HG03378 (cell line): ENCODE results near the gene IGFL4.

Experiments
- ATAC-seq: cut with Tn5 transposase; IDR thresholded peaks from one replicate; pipeline ENCODE4 v1.9.1; 2021; ENCODE audit warnings: mild to moderate bottlenecking, moderate library complexity; ENCODE audit not compliant: unreplicated experiment

The IGFL4 gene

DNA sequence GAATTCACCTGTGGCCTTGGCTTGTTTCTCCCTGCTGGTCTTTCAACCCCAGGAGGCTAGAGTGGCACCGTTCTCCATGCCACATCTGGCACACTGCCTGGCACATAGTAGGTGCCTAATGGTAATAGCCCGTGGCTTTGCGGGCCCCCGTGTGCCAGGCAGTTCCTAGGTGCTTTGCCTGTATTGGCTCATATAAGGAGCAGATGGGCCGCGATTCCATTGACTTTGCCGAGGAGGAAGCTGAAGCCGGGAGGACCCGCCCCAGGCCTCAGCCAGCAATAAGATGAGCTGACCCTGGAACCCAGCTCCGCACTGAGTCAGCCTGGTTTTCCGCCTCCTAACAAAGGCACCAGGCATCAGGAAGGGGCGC lies 18.8 kb downstream of the IGFL4 start:
- ATAC-seq = no peak

DNA sequence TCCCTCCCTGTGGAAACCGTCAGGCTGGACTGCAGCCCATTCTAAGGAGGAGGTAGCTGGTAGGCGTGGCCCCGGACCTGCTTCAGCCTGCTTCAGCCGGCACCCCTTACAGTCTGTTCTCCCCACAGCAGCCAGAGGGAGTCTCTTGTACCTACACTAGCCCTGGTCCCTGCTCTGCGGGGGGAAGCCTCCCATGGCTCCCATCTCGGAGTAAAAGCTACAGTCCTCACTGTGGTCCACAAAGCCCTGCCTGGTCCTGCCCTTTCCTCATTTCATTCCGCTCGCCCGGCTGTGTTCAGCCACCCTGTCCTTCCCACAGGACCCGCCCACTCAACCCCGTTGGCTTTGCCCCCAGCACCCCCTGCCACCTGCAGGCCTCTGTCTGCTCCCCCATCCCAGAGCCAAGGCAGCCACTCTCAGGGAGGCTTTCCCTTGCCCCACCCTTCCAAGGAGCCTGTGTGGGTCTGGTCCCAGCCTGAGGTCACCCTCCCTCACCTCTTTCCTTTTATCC lies 19.2 kb downstream of the IGFL4 start:
- ATAC-seq = no peak

- no peak for ATAC-seq
Measured at GRCh38 chr19:46020819-46021125, 20.0 kb downstream of the IGFL4 start.

DNA sequence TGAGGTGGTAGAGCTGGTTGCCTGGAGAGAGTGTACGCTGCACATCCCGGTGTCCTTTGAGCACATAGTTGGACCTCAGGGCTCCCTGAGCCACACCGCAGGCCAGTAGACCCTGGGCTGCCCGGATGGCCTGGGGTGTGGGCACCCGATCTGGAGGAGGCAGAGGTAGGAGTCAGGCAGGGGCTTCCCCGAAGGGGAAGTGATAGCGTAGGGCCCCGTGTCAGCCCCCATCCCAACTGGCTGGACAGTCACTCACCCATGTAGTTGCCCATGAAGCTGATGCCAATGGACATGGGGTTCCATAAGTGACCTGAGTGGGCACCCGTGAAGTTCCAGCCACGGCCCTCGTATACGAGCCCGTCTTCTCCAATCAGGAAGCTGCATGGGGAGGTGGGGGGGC lies 21.5 kb downstream of the IGFL4 start:
- ATAC-seq = no peak

DNA sequence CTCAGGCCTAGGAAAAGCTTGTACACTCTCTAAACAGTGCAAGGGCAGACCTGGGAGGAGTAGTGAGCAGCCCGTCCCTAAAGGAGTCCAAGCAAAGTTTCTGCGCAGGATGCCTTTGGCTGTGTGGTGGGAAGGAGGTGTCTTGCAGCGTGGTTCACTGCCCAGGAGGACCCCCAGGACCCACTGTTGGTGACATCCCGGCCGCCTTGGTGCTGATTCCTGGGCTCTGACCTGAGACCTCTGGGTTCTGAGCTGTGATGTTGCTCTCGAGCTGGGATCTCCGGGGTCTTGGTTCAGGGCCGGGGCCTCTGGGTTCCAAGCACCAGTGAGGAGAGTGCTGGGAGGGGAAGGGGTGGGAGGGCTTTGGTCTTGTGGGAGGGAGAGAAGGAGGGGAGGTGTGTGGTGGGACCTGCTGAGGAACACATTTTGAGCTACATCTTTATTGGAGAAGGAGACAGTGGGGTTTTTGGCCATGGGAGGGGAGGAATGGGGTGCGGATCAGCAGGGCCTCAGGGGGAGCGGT lies 22.0 kb downstream of the IGFL4 start:
- no peak for ATAC-seq

GRCh38 chr19:46017874-46018675 lies 22.7 kb downstream of the IGFL4 start:
- no peak for ATAC-seq

DNA sequence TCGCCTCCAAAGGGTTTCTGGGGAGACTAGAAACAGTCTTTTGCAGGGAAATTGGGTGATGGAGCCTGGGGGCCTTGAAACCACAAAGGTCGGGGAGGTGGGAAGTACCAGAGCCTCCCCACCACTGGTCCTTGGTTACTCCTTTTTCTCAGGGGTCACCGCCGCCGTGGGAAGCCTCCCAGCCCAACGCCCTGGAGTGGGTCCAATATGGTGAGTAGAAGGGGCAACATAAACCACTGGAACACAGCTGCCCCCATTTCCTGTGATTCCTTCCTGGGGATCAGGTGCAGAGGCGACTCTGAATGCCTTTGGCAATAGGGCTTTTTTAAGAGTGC lies 23.7 kb downstream of the IGFL4 start:
- no peak for ATAC-seq

DNA sequence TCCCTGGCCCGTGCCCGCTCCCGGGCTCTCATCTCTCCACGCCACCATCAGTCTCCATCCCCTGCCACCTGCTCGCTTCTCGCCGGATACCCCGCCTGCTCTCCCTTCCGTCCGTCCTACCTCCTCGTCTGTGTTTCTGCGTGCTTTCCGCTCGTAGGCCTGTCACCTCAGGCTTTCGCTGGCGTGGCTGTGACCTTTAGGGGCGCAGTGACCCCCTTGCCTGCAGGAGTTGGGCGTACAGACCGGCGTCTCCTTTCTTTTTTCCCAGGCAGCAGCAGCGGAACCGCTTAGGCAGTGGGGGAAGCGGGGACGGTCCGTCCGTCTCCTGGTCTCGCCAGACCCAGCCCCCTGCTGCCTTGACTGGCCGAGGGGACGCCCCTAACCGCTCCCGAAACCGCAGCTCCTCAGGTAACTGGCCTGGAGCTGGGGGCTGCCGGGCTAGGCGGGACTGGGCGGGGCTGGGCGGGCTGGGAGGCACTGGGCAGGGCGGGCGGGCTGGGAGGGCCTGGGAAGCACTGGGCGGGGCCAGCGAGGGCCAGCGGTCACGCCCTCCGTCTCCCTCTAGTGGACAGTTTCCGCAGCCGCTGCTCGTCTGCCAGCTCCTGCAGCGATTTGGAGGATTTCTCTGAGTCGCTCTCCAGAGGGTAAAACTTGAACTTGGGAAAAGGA lies 24.2 kb downstream of the IGFL4 start:
- no peak for ATAC-seq

DNA sequence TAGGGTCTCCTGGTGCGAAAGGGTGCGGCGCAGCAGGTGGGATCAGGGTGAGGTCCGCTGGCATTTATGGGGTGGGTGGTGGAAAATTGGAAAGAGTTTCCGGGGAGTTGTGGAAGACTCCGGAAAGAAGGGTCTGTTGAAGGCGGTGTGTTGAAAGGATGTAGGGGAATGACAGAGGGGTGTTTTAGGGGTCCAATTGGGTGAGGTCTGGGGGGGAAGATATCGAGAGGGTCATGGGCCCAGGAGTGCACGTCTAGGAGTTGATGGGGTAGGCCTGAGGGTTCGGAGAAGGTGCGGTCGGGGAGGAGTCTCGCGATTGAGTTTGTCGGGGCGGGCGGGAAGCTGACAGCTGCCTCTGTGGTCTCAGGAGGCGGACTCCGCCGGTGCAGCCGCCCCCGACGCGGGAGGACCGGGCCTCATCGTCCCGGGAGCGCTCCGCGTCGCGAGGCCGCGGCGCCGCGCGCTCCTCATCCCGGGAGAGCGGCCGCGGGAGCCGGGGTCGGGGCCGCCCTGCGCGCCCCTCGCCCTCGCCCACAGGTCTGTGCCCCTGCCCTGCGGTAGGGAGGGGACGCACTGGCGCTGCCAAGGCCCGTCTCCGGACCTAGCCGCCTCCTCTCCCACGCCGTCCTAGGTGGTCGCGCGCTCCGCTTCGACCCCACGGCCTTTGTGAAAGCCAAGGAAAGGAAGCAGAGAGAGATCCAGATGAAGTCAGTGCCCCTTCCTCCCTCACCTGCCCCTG lies 24.9 kb downstream of the IGFL4 start:
- ATAC-seq = no peak

- ATAC-seq = no peak
Measured at GRCh38 chr19:46014941-46015686, 25.7 kb downstream of the IGFL4 start.

GRCh38 chr19:46014534-46014933 lies 26.3 kb downstream of the IGFL4 start:
- no peak for ATAC-seq

GRCh38 chr19:46009530-46010510 lies 31.0 kb downstream of the IGFL4 start:
- no peak for ATAC-seq

GRCh38 chr19:46006411-46006810 lies 34.4 kb downstream of the IGFL4 start:
- ATAC-seq = no peak

DNA sequence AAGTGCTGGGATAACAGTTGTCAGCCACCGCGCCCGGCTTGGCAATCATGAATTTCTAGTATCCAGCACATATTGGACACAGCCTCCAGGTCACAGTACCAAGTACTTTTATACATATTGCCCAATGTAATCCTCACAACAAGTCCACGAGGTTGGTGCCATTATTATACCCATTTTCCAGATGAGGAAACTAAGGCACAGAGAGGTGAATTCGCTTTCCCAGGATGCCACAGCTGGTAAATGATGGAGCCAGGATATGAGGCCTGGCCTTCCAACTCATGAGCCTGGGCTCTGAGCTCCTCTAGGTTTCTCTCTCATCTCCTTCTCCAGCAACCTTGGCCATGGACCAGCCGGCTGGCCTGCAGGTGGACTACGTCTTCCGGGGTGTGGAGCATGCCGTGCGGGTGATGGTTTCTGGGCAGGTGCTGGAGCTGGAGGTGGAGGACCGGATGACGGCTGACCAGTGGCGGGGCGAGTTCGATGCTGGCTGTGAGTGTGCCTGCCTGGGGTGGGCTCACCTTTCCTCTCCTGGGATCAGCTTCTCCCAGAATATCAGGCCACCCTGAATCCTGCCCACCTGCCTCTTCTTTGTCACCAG lies 38.0 kb downstream of the IGFL4 start:
- ATAC-seq = no peak

DNA sequence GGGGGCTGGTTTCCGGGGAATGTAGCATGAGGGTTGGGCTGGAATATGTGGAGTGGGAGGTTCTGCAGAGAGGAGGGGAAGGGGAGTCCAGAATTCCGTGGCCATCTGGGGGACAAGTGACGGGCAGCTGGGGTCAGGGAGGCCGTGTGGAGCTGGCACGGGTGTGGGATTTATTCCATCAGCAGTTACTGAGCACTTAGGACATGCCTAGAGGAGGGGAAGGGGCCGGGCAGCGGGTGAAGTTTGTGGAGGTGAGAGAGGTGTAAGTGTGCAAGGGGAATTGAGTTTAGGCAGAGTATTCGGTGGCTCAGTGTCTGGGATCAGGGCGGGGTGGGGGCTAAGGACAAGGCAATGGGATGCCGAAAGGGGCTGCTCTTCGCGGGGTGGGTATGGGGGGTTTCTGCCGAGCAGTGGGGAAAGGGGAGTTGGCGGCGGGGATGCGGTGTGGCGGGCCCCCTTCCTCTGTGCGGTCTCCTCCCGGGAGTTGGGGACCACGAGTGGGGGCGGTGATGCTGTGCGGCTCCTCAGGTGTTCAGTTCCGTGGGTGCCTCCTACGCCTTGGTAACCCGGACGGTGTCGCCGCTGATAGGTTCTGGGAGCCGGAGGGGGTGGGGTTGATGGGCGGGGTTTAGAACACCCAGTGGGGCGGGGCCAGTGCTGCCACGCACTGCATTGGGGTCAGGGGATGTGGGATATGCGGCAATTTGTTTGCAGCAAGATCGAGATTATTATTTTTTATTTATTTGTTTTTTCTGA lies 40.1 kb downstream of the IGFL4 start:
- no peak for ATAC-seq

- ATAC-seq = no peak
Measured at GRCh38 chr19:45999653-46000121, 41.1 kb downstream of the IGFL4 start.

- no peak for ATAC-seq
Measured at GRCh38 chr19:45998834-45999233, 42.0 kb downstream of the IGFL4 start.

DNA sequence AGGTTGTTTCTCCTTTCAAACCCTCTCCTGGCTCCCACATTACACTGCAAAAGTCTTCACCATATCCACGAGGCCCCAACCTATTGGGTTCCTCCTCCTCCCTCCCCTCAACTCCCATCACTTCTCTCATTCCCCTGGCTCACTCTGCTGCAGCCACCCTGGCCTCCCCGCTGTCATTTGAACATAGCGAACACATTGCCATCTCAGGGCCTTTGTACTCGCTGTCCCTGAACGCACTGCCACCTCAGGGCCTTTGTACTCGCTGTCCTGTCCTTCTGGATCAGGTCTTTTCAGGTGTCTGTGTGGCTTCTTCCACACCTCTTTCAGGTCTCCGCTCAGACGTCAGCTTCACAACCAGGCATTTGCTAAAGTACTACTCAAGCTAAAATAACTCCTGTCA lies 43.9 kb downstream of the IGFL4 start:
- ATAC-seq = no peak
